K562 (cell line): ENCODE measurements around the gene PON1. TPM values are rescaled to one million over a fixed set of nuclear protein-coding genes. Genes with fewer than 3 reads are reported as not detected.

Source experiments
- ATAC-seq: fragments of 200-7000 bp; cut with Tn5 transposase; 3 replicates; pipeline ENCODE4 v1.9.1; 2020; ENCODE audit warnings: moderate library complexity
- BruUV-seq: library from RNA; stranded (reverse); fragments of 400-500 nt; replicated peaks from 2 replicates; lab custom pipeline; 2021; lab: Mats Ljungman, UMichigan
- CTCF ChIA-PET: fragments of 300-600 bp; formaldehyde crosslinking; extraction: SDS; loops from one replicate; lab custom pipeline; 2021; ENCODE audit warnings: low intra/inter-chr PET ratio; lab: Yijun Ruan, JAX
- POLR2A ChIA-PET: fragments of 300-600, 350-650 bp; sonication (Branson Sonifier 250); formaldehyde crosslinking; extraction: SDS; loops from one replicate; lab custom pipeline; 2021; ENCODE audit warnings: antibody characterized with exemption, inconsistent platforms; lab: Yijun Ruan, JAX
- DNase-seq, 4 experiments: peaks; one replicate each; pipeline versions ENCODE4 v3.0.0 to v3.0.0-alpha.2; 2011 to 2018; ENCODE audit warnings: low spot score in 3 of 4, mixed read lengths in 3 of 4; ENCODE audit errors: extremely low read depth in 1 of 4
- FAIRE-seq: peaks from 2 replicates; lab custom pipeline; 2011; peaks lifted over from hg19 to GRCh38; lab: Jason Lieb, UNC
- H2AFZ ChIP-seq: 2 replicates; pipeline ENCODE4 v1.6.0; 2011; ENCODE audit warnings: low read depth, low read length, control low read depth, inconsistent platforms
- H3K27ac ChIP-seq: fragments of 200-600 bp; 3 replicates; pipeline ENCODE4 v1.8.0; 2011; ENCODE audit warnings: low read depth, mild to moderate bottlenecking, control low read depth, inconsistent platforms, low read length, moderate library complexity, mixed read lengths; ENCODE audit errors: extremely low read depth
- H3K27me3 ChIP-seq, 2 experiments: fragments of 300-600 bp in 1 of 2; 2 replicates in 1 of 2; 3 replicates in 1 of 2; pipeline versions ENCODE4 v1.6.0 to v1.8.0; 2011; ENCODE audit warnings: inconsistent platforms in 2 of 2, low read length in 2 of 2, mild to moderate bottlenecking in 1 of 2, mixed read lengths in 1 of 2, moderate library complexity in 1 of 2; ENCODE audit not compliant: control insufficient read depth in 2 of 2, insufficient read depth in 2 of 2
- H3K36me3 ChIP-seq: fragments of 300-600 bp; 3 replicates; pipeline ENCODE4 v1.8.0; 2011; ENCODE audit warnings: mild to moderate bottlenecking, low read length, inconsistent platforms; ENCODE audit not compliant: control insufficient read depth, insufficient read depth
- H3K4me1 ChIP-seq, 2 experiments: fragments of 200-600 bp in 1 of 2; replicated peaks in 1 of 2; 2 replicates in 1 of 2; 3 replicates in 1 of 2; pipeline versions ENCODE4 v1.5.1 to v1.8.0; 2011; ENCODE audit warnings: inconsistent platforms in 2 of 2, low read length in 2 of 2, mild to moderate bottlenecking in 1 of 2, mixed read lengths in 1 of 2, moderate library complexity in 1 of 2; ENCODE audit not compliant: control insufficient read depth in 2 of 2, insufficient read depth in 2 of 2
- H3K4me2 ChIP-seq: 2 replicates; pipeline ENCODE4 v1.6.1; 2011; ENCODE audit warnings: low read length, control low read depth, inconsistent platforms, mixed read lengths; ENCODE audit not compliant: insufficient read depth
- H3K4me3 ChIP-seq: fragments of 200-600 bp; sonication (generic), shearing (Covaris generic); 2 replicates; pipeline ENCODE4 v1.5.1; 2016; ENCODE audit warnings: control low read depth, inconsistent platforms
- H3K79me2 ChIP-seq: fragments of 200-600 bp; 3 replicates; pipeline ENCODE4 v1.8.0; 2011; ENCODE audit warnings: low read length, inconsistent platforms; ENCODE audit not compliant: control insufficient read depth, insufficient read depth
- H3K9ac ChIP-seq, 2 experiments: 2 replicates each; pipeline versions ENCODE4 v1.6.0 to v1.6.1; 2011; ENCODE audit warnings: low read depth in 2 of 2, low read length in 2 of 2, control low read depth in 1 of 2, inconsistent platforms in 1 of 2, mild to moderate bottlenecking in 1 of 2, mixed read lengths in 1 of 2; ENCODE audit not compliant: insufficient read depth in 1 of 2
- H3K9me1 ChIP-seq: one replicate; pipeline ENCODE4 v1.6.0; 2011; ENCODE audit warnings: inconsistent platforms, mild to moderate bottlenecking, low read length, moderate library complexity; ENCODE audit not compliant: control insufficient read depth, insufficient read depth
- H3K9me3 ChIP-seq: replicated peaks from 2 replicates; pipeline ENCODE4 v1.5.1; 2011; ENCODE audit warnings: low read depth, low read length, inconsistent platforms; ENCODE audit not compliant: control insufficient read depth, insufficient read depth
- H4K20me1 ChIP-seq: replicated peaks from 2 replicates; pipeline ENCODE4 v1.6.1; 2011; ENCODE audit warnings: low read length, inconsistent platforms, mixed read lengths; ENCODE audit not compliant: control insufficient read depth, insufficient read depth
- ARID2 ChIP-seq: fragments of 450-650 bp; IDR thresholded peaks from 2 replicates; pipeline ENCODE4 v1.6.1; 2017; ENCODE audit warnings: antibody characterized with exemption, mild to moderate bottlenecking
- ARNT ChIP-seq, 2 experiments: fragments of 450-650 bp; IDR thresholded peaks; 2 replicates each; pipeline ENCODE4 v1.6.1; 2016; ENCODE audit warnings: mild to moderate bottlenecking in 1 of 2
- ATF2 ChIP-seq: sonication (generic); formaldehyde crosslinking; IDR thresholded peaks from 2 replicates; pipeline ENCODE4 v1.8.1; 2022; ENCODE audit warnings: missing genetic modification reagents
- MAFK ChIP-seq: IDR thresholded peaks from 2 replicates; pipeline ENCODE4 v1.6.1; 2011; ENCODE audit warnings: low read length, improper control_type of control experiment
- MCM7 ChIP-seq, 2 experiments: fragments of 450-650 bp; IDR thresholded peaks; 2 replicates each; pipeline ENCODE4 v1.6.1; 2016 to 2018
- NFIC ChIP-seq: fragments of 450-650 bp; IDR thresholded peaks from 2 replicates; pipeline ENCODE4 v1.6.1; 2017; ENCODE audit warnings: mild to moderate bottlenecking, inconsistent platforms
- PTTG1 ChIP-seq: fragments of 450-650 bp; IDR thresholded peaks from 2 replicates; pipeline ENCODE4 v1.6.1; 2016; ENCODE audit warnings: low read depth, mild to moderate bottlenecking, missing genetic modification characterization, missing compliant biosample characterization
- TBP ChIP-seq: optimal IDR thresholded peaks from 2 replicates; pipeline ENCODE3; 2011; ENCODE audit warnings: low read depth, low read length, improper control_type of control experiment
- TFAP4 ChIP-seq: sonication (generic); formaldehyde crosslinking; IDR thresholded peaks from 2 replicates; pipeline ENCODE4 v1.8.0; 2022; ENCODE audit warnings: missing genetic modification reagents, mild to moderate bottlenecking, moderate library complexity, borderline replicate concordance
- ZBTB2 ChIP-seq: fragments of 450-650 bp; IDR thresholded peaks from 2 replicates; pipeline ENCODE4 v1.6.1; 2016; ENCODE audit warnings: antibody characterized with exemption
- ZBTB34 ChIP-seq: fragments of 250-450 bp; sonication (Bioruptor Pico); IDR thresholded peaks from 2 replicates; pipeline ENCODE4 v1.8.0; 2021; ENCODE audit warnings: mild to moderate bottlenecking, moderate library complexity
- ZNF384 ChIP-seq: IDR thresholded peaks from 2 replicates; pipeline ENCODE4 v1.6.1; 2012; ENCODE audit warnings: low read depth, low read length, improper control_type of control experiment
- WGBS: fragments of 100-300 bp; shearing (Covaris generic); methylation state at CpG from one replicate; pipeline ENCODE4 v1.1.6; 2016; ENCODE audit warnings: low coverage, mixed read lengths; ENCODE audit not compliant: insufficient coverage; ENCODE audit errors: missing lambda C conversion rate; 5-methylcytosine and 5-hydroxymethylcytosine counted together
- in situ Hi-C: fragments of 300-500 bp; cut with MboI; formaldehyde crosslinking; loops from 4 replicates; pipeline ENCODE4 v1.15.0; 2018; ENCODE audit warnings: inconsistent platforms, mixed read lengths
- intact Hi-C: fragments of 100-400 bp; cut with micrococcal nuclease; formaldehyde crosslinking; loops from 2 replicates; pipeline ENCODE4 v1.14.2; 2022
- polyA plus RNA-seq, 8 experiments: library from polyadenylated mRNA; depleted of rRNA in 4 of 8; stranded (reverse) in 5 of 8; unstranded in 3 of 8; fragments of >200 nt; fragmentation: Nextera tagmentation in 2 of 8; fragmentation: Illumina TruSeq in 1 of 8; extraction: Ambion mirVana in 2 of 8; extraction: Trizol in 1 of 8; gene quantifications; 2 replicates each; pipeline versions ENCODE4 v1.2.1 to v1.2.3, GENCODE V29; 2011 to 2014; ENCODE audit warnings: inconsistent platforms in 1 of 8, missing spikeins in 1 of 8
- total RNA-seq, 7 experiments: library from RNA; depleted of rRNA in 6 of 7; stranded (reverse); fragments of >200 nt in 6 of 7; fragmentation: Illumina TruSeq in 2 of 7; extraction: Trizol in 2 of 7; gene quantifications; 2 replicates each; pipeline versions ENCODE4 v1.2.1 to v1.2.3, GENCODE V29; 2011 to 2021; ENCODE audit warnings: low replicate concordance in 1 of 7
- TF ChIP-seq, protein P1 (sequence below): fragments of 250-450 bp; sonication (Bioruptor Pico); IDR thresholded peaks from 2 replicates; pipeline ENCODE4 v1.4.0; 2020; ENCODE audit warnings: mild to moderate bottlenecking, moderate library complexity

PON1 gene
- total and polyA plus RNA-seq, 9 of the 15 experiments (the other 6 are each of a cell fraction or from before 2014, with no cell fraction given) = not detected

GRCh38 chr7:95263785-95264362 lies 60.5 kb downstream of the PON1 start:
- in situ Hi-C loops = no loop called here
- CTCF ChIA-PET = no interaction called here
- H3K36me3 ChIP-seq = no peaks in the 10 kb centered on the region
- H3K4me2 ChIP-seq = no peak overlapping the region
- BruUV-seq = no TSS peak
- intact Hi-C loops = loop anchor here (5.0 kb wide), 1 partner anchor 213 kb away; no protein-coding TSS in a partner anchor
- no peak for ATAC-seq
- no peak overlapping the region for H2AFZ ChIP-seq
- POLR2A ChIA-PET = no interaction called here
- H3K27me3 ChIP-seq = no peaks in the 10 kb centered on the region
- no peaks in the 10 kb centered on the region for H3K9me1 ChIP-seq
- H4K20me1 ChIP-seq = no peaks in the 10 kb centered on the region
- H3K27ac ChIP-seq = no peak overlapping the region
- DNase-seq = no peak
- H3K4me3 ChIP-seq = no peak overlapping the region
- no peaks in the 10 kb centered on the region; a peak in 1 of 5 replicates for H3K4me1 ChIP-seq
- H3K79me2 ChIP-seq = no peaks in the 10 kb centered on the region
- WGBS = 2% methylated on average over 4 of the region's 4 CpGs
- no peaks in the 10 kb centered on the region for H3K9me3 ChIP-seq
- H3K9ac ChIP-seq = no peak overlapping the region
- no peak for FAIRE-seq
- TF ChIP-seq TFAP4 (CRISPR knock-in tag) (no peak), ZNF384 (no peak), MAFK (no peak), ZBTB34 (CRISPR knock-in tag) (no peak), ARNT (IDR thresholded peaks at IDR 0.05) (no peak), PTTG1 (tag) (no peak), ZBTB2 (no peak), ATF2 (no peak), NFIC (no peak), ARID2 (no peak), TBP (no peak), MCM7 (IDR thresholded peaks at IDR 0.05) (no peak)
- TF ChIP-seq, protein P1, sequence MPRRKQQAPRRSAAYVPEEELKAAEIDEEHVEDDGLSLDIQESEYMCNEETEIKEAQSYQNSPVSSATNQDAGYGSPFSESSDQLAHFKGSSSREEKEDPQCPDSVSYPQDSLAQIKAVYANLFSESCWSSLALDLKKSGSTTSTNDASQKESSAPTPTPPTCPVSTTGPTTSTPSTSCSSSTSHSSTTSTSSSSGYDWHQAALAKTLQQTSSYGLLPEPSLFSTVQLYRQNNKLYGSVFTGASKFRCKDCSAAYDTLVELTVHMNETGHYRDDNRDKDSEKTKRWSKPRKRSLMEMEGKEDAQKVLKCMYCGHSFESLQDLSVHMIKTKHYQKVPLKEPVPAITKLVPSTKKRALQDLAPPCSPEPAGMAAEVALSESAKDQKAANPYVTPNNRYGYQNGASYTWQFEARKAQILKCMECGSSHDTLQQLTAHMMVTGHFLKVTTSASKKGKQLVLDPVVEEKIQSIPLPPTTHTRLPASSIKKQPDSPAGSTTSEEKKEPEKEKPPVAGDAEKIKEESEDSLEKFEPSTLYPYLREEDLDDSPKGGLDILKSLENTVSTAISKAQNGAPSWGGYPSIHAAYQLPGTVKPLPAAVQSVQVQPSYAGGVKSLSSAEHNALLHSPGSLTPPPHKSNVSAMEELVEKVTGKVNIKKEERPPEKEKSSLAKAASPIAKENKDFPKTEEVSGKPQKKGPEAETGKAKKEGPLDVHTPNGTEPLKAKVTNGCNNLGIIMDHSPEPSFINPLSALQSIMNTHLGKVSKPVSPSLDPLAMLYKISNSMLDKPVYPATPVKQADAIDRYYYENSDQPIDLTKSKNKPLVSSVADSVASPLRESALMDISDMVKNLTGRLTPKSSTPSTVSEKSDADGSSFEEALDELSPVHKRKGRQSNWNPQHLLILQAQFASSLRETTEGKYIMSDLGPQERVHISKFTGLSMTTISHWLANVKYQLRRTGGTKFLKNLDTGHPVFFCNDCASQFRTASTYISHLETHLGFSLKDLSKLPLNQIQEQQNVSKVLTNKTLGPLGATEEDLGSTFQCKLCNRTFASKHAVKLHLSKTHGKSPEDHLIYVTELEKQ (CRISPR knock-in tag) = no peak
